NCI-H1105 (cell line): ENCODE results near the gene THBS2.
"Not testable (repeated sequence)": the region's sequence is repeated elsewhere in the genome, so short reads cannot be mapped to it uniquely, and the experiment has no call there.

ENCODE experiments used
- DNase-seq: peaks from one replicate; lab custom pipeline; 2025; lab: John Stamatoyannopoulos, UW

Gene THBS2

DNA sequence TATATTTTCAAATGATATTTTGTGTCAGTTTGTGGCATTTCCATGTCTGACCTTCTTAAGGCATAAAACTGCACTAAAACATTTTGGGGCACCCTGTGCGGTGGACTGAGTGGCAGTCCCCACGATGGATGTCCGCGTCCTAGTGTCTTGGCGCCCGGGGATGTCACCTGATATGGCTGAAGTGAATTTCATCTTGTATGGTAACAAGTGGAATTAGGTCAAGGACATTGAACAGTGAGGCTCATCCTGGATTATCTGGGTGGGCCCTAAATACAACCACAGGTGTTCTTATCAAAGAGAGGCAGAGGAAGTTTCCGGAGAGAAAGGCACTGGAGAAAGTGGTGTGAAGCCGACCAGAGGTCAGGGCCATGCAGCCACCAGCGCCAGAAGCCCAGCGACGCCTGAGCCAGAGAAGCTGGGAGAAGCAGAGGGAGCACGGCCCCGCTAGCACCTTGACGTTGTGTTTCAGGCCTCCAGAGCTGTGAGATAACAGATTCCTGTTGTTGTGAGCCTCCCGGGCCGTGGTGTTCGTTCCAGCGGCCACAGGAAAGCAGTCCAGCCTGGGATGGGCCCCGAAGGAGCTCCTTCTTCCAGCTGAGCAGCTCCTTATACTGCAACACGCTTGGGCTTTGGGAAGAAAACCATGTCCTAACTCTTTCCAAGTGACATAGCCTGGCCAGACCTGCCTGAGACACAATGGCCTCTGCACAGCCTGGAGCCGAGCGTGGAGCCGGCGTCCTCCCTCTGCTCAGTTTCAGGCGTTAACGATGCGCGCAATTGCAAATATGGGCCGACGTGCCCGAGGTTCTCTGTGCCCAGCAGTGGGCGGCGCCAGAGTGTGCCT, 22.5 kb downstream of the THBS2 start:
- no peak for DNase-seq

DNA sequence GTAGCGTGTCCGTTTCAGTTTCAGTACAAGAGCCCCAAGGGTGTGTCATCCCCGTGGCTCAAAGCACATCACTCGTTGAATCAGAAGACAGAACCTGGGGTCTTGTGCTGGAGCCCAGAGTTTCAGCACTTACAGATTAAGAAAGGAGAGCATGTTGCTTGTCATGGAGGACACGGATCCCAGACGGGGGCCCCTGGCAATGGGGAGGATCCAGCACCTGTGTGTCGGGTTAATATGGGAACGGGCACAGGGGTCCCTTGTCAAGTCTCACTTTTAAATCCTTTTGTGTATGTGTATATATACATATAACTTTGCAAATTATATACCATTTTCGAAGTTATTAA, 23.4 kb downstream of the THBS2 start:
- DNase-seq: no peak

DNA sequence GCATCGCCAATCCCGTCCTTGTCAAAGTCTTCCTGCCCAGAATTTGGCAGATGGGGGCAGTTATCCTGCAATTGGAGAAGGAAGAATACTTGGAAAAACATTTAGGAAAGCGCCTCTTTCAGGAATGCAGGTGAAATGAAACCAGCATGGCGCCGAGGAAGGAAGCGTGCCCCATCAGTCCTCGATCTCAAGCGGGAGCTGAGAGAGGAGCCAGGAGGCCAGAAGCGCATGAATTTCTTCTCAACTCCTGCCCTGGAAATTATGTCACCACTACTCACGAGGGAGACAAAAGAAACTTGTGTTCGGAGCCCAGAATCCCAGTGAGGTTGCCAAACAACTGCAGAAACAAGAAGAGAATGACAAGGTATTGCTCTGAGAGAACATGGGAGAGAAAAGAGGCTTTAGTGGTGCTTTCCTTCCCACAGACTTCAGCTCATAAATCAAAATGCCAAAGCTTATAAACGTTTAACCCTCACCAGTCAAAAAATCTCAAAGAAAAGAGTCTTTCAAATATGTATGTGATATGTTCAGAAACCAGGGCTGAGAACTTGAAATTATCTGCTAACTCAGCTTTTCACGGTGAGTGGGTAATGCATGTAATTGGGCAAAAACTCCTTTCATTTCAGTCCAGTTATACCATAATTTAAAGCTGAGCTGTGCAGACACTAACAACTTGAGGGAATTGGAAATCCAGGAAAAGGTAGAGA, 23.9 kb downstream of the THBS2 start:
- no peak for DNase-seq

DNA sequence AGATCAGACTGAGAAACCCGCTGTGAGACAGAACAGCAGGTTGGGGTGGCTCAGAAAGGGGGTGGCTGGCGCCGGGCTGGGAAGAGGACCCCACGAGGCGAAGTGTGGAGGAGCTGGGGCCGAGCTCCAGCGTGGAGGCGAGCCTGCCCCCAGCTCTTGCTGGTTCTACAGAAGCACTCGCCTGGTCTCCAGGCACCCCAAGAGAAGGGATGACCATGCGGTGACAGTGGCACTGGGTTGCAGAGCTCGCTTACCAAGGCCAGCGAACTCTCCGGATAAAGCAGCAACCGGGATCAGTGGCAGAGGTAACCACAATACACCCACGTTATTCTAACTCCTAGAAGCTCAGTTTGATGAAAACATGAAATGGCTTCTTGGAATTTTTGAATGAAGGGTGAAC, 26.5 kb downstream of the THBS2 start:
- DNase-seq: no peak

DNA sequence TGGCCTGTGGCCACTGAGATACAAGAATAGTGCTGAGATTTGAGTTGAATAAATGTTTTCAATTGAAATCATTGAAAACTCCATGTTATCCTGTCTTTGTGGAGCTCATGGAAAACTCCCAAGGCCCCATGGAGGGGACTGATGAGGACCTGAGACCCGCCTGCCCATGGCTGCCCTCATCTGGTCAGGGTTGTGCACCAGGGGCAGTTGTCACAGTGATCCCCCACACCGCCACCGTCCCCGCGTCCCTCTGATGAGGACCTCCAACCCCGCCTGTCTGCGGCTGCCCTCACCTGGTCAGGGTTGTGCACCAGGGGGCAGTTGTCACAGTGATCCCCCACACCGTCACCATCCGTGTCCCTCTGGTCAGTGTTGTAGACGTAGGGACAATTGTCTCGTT, 27.8 kb downstream of the THBS2 start:
- no peak for DNase-seq

DNA sequence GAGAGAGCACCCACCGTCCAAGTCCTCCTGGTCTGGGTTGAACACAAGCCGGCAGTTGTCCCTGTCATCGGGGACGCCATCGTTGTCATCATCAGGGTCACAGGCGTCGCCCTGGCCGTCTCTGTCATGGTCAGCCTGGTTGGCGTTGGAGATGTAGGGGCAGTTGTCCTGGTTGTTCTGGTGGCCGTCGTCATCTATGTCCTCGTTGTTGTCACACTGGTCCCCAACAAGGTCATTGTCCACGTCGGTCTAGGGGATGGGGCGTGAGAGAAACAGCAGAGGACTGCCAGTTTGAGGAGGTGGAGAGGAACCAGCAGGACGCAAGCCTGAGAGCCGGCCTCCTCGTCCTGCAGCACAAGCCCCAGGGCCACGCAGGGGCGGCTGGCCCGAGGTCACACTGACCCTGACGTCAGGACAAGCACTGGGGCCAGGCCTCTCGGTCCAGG, 28.5 kb downstream of the THBS2 start:
- no peak for DNase-seq

DNA sequence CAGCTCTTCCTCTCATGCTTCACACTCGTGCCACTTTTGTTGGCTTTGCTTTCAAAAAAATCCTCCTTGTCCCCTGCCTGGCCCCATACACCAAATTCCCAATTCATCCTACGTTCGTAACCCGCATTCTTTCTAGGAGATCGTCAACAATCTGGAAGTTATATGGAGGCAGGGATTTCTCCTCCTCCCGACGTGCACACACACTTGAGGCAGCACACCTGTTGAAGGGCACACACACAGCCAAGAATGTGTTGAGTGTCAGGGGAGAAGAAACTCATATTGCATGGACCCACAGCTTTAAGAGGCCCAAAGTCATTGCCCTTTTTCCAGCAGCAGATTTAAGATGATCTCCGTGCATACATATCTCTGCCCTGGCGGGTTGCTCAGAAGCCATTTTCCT, 28.9 kb downstream of the THBS2 start:
- no peak for DNase-seq

DNA sequence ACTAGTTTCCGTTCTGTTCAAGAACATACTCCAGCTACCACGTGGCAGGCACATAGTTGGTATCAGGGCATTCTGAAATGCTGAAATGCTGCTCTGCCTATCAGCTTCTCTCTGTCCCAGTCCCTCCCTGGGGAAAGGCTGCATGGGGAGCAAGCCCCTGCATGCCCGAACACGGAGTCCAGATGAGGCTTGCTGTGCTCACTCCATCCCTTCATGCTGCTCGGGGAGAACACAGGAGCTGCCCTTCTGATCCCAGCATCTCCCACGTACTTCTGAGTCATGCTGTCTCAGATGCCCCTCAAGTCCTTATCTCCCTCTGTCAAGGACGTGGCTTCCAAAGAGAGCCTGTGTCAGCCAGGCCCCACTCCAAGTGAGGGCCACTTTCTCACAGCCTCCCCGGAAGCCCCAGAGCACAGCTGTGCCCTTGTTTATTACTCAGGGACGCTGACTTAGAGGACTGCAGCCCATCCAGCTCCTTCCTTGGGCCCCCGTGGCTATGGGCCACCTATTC, 29.4 kb downstream of the THBS2 start:
- DNase-seq: no peak

DNA sequence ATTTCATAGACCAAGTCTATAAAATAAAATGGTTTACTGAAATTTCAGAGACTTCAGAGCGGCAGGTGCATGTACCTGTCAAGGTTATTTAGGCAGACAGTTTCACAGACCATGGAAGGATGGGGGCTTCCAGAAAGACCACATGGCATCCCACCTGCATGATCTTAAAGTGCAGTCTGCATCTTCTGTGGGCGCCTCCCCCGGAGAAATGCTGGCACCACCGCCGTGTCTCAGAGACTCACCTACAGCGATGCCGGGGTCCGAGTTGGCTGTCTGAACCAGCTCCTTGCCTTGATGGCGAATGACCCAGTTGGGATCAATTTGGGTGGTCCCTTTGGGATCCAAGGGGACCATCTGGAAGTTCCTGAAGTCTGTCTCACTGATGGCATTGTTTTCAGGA, 30.6 kb downstream of the THBS2 start:
- no peak for DNase-seq

DNA sequence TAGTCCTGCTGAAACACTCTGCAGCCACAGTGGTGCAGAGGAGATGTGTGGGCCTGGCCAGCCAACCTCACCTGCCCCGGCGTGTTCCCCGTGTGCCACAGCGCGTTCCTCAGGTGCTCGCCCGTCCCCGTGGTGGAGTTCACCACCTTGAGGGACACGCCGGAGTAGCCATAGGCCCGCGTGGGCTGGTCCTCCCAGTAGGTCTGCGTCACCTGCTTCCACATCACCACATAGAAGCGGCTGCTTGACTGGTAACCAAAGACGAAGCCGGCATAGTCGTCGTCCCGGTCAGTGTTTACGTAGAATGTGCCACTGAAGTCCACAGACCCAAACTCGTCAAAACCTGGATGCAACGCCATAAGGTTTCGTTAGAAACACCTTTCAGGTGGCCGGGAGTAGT, 31.5 kb downstream of the THBS2 start:
- DNase-seq: no peak

DNA sequence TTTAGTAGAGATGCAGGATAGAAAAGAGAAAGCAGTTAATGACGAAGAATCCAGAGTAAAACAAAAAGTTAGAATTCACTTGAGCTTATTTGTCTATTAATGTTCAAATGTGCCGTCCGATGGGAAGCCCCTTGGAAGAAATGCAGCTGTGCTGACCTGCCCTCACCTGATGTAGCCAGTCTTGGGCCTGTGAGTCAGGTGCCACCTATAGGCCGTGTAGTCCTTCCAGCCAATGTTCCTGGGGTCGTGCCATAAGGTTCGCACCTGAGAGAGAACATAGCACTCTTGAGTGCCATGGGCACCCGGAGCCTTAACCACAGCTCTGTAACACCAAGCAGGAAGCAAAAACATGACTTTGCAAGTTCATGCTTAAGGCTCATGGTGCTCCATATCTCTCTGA, 32.4 kb downstream of the THBS2 start:
- DNase-seq: no peak

DNA sequence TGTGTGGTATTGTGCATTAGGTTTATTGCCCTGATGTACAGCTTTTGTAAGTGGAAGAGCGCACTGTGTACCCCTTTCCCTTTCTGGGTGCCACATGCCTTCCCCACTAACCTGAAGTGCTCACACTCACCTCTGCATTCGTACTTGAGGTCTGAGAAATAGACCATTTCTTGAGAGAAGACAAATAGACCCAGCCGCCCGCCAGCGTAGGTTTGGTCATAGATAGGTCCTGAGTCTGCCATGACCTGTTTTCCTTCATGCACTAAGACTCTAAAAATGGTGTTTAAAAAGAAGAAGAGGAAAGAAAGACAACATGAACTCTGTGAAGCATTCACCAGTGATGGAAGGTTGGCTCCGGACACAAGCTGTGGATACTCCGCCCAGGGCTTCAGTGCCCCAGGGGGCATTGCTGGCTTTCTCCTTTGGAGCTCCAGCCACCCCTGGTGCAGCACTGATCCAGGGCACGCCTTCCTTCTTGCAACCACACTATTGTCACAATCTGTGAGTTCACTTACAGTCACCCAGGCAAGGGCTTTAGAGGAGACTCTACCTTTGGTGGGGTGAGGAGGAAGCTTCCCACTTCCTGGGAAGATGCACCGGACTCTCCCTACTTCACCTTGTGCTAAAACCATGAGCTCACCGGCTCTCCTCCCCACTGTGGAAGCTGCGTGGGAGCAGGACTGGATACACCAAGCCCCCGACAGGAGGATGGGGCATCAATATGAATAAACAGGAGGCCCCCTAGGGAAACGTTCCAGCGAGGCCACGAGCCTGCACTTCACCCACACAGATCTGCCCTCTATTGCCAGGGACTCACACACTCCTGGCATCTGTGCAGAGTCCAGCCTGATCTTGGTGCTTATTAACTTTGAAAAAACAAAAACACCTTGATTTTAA, 33.3 kb downstream of the THBS2 start:
- no peak for DNase-seq

DNA sequence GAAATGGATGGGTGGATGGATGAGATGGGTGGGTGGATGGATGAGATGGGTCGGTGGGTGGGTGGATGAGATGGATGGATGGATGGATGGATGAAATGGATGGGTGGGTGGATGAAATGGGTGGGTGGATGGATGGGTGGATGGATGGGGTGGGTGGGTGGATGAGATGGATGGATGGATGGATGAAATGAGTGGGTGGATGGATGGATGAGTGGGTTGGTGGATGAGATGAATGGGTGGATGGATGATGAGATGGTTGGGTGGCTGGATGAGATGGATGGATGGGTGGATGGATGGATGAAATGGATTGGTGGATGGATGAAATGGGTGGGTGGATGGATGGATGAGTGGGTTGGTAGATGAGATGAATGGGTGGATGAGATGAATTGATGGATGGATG, 35.7 kb downstream of the THBS2 start:
- DNase-seq: no peak

DNA sequence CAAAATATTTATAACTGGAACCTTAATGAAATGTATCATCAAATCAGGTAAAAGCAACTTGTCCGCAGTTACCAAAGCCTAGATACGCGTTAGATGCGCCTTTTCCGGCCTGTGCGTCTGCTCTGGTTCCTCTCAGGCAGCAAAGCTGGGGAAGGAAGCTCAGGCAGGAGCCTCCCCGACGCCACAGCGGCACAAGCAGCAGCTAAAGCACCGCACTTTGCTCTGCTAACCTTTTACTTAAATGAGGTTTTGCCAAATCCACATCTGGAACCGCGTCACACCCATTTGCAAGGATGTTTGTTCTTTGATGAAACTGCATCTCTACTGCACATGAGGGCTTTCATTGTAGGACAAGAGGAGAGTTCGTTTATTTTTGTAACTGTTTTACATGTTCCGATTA, 36.8 kb downstream of the THBS2 start:
- no peak for DNase-seq

DNA sequence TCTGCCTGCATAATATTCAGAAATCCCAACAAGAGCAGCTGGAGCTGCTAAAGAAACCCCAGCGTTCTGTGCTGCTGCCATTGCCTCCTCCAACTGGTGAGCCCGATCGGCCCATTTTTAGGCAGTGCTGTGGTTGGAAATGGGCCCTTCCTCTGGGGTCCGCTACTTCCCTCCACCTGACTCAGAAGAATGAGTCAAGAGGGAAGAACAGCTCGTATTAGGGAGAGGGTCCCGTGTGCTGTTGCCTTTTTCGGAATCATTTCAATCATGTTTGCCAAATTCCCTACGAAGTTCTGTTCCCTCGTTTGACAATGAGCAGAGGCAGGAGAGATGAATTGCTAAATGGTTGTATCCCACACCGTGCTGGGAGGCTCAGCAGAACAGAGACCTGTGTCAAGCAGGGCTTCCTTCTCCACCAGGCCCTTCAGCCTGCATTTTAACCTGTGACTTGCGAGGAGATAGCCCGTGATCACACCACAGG, 38.4 kb downstream of the THBS2 start:
- no peak for DNase-seq

DNA sequence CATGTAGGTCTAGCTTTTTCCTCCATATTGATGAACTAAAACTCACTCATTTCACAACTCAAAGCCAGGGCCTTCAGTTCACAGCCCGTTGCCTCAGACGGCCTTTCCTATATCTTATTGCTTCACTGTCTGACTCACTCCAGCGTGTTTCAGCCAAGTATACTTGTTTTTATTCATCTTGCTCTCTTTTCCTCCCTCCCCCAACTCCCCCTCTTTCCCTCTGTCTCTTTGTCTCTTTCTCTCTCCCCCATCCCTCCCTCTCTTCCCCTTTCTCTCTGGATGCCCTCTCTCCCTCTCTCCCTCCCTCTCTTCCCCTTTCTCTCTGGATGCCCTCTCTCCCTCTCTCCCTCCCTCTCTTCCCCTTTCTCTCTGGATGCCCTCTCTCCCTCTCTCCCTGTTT, 38.9 kb downstream of the THBS2 start:
- not testable (repeated sequence) for DNase-seq

DNA sequence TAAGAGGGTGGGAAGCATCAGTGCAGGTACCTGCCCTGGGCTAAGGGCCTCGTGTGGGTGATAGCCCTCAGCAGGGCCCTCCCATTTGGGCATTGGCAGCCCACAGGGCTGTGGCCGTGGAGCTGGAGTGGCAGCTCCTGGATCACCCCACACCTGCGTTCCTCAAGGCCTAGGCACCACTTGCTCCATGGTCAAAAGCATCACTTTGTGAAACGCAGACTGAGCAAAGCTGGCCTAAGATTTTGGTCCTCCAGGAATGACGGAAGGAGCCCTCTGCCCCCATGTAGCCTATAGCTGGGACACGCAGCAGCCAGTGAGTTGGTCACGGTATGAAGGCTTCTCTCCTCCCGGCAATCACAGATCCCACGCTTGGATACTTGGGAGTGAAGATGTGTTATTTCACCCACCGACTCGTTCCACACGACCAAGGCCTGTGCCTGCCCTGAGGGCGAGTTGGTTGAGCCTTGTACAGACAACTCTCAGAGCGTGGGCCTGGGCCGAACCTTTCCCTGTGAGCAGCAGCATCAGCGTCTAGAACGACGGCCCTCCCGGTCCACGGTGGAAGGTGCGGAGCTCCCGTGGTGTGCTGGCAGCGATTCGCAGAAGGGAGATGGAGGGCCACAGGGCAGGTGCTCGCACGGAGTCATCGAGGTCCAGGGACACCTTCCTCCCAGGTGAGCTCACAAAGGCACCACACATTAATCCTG, 39.7 kb downstream of the THBS2 start:
- DNase-seq: no peak

DNA sequence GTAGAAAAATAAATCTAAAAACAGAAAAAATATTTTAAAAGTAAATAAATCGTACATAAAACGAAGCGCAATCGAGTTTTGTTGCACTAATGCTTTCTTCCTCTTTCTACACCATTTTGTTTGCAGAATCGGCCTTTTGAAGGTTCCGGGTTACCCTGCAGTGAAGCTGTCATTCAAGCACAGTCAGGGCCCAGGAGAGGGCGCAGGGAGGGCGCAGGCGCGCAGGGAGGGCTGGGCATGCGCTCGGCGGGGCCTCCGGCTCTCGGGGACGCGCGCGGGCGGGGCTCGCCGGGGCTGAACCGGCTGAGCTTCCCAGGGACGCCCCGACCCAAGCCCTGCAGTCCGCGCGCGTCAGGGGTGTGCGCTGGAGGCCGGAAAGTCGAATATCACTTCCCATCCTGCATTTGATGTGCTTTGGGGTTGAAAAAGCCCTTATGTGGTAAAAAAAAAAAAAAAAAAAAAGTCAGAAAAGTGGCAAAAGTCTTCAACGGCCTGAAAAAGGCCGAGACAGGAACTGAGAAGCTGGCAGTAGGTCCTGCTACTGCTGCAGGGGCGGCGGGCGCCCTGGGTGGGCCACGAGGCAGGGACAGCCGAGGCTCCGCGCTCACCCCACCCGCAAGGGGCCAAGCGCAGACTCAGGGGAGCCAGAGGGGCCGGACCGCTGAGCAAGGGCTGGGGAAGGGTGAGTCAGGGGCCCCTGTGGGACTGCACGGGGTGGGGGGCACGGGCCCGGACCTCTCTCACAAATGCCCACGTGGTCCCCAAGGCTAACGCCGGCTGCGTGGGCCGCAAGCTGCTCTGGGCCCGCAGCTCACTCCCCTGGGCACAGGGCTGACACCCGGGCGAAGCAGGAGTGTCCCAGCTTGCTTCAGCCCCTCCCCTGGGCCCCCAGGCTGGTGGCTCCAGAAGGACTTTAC, 40.5 kb downstream of the THBS2 start:
- DNase-seq: no peak

DNA sequence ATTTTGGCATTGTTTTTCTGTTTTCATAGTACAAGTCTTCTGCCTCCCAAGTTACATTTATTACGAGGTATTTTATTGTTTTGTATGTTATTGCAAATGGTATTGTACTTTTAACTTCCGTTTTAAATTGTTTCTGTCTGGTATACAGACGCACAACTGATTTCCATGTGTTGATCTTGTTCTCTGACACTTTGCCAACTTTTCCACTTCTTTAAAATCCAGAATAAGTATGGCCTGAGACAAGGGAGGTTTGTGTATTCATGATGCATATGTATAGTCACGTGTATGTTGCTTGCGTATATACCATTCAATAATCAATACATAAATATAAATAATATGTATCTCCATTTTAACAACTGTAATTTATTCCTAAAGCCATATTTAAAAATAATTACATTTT, 41.2 kb downstream of the THBS2 start:
- no peak for DNase-seq

DNA sequence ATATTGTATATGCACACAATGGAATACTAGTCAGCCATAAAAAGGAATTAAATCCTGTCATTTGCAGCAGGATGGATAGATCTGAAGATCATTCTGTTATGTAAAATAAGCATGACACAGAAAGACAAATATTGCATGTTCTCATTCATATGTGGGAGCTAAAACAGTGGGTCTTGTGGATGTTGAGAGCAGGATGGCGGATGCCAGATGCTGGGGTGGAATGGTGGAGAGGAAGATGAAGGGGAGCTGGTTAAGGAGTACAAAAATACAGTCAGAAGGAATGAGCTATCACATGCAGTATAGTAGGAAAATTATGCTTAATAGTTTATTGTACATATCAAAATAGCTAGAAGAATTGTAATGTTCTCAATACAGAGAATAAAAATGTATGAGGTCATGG, 41.8 kb downstream of the THBS2 start:
- DNase-seq: no peak

DNA sequence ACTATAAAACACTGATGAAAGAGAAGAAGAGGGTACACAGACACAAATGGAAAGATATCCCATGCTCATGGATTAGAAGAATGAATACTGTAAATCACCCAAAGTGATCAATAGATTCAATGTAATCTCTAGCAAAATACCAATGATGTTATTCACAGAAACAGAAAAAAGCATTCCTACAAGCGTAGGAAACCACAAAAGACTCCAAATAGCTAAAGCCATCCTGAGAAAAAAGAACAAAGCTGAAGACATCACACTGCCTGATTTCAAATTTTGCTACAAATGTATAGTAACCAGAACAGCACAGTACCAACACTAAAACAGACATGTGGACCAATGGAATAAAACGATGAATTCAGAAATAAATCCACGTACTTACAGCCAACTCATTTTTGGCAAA, 43.0 kb downstream of the THBS2 start:
- no peak for DNase-seq
